Stomach (tissue), 4 donors: ENCODE data around the gene FOXL1.

Source experiments
- CTCF ChIP-seq, 7 experiments: fragments of 450-650 bp in 4 of 7; fragments of 200-600 bp in 3 of 7; sonication (generic) in 3 of 7; IDR thresholded peaks; one replicate each; pipeline ENCODE4 v1.5.1; 2016 to 2019; ENCODE audit warnings: antibody characterized with exemption in 7 of 7, control low read depth in 2 of 7, mild to moderate bottlenecking in 1 of 7
- EP300 ChIP-seq: sonication (generic); formaldehyde crosslinking; IDR thresholded peaks from one replicate; pipeline ENCODE4 v1.6.1; 2017; ENCODE audit warnings: antibody characterized with exemption
- POLR2A ChIP-seq, 4 donors: fragments of 450-650 bp; IDR thresholded peaks; one replicate each; pipeline ENCODE4 v1.6.1; 2016; ENCODE audit warnings: antibody characterized with exemption in 4 of 4, control low read depth in 2 of 4, mild to moderate bottlenecking in 1 of 4, moderate library complexity in 1 of 4
- POLR2AphosphoS5 ChIP-seq, 3 donors: sonication (generic); formaldehyde crosslinking; IDR thresholded peaks; one replicate each; pipeline ENCODE4 v1.6.1; 2016; ENCODE audit warnings: antibody characterized with exemption in 3 of 3

DNA sequence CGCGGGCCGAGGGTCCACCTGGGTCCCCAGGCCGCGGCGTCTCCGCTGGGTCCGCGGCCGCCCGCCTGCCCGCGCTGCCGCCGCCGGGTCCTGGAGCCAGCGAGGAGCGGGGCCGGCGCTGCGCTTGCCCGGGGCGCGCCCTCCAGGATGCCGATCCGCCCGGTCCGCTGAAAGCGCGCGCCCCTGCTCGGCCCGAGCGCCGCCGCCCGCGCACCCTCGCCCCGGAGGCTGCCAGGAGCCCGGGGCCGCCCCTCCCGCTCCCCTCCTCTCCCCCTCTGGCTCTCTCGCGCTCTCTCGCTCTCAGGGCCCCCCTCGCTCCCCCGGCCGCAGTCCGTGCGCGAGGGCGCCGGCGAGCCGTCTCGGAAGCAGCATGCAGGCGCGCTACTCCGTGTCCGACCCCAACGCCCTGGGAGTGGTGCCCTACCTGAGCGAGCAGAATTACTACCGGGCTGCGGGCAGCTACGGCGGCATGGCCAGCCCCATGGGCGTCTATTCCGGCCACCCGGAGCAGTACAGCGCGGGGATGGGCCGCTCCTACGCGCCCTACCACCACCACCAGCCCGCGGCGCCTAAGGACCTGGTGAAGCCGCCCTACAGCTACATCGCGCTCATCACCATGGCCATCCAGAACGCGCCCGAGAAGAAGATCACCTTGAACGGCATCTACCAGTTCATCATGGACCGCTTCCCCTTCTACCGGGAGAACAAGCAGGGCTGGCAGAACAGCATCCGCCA lies 11.2 kb upstream of the FOXL1 start:
- TF ChIP-seq CTCF (IDR thresholded peaks at IDR 0.05): no peak
- TF ChIP-seq POLR2A (IDR thresholded peaks at IDR 0.05): no peak
- TF ChIP-seq POLR2AphosphoS5 (IDR thresholded peaks at IDR 0.05): no peak
- TF ChIP-seq EP300: no peak
